ENCODE results near the gene DUSP3. TPM values are rescaled to one million over a fixed set of nuclear protein-coding genes. Genes with fewer than 3 reads are reported as not detected.

DUSP3 gene
- total and polyA plus RNA-seq, 4 donors, result 40.3 to 49.0 (median 41.5) TPM

GRCh38 chr17:43766413-43767052 is 12.2 kb downstream of the DUSP3 start:
- Histone ChIP-seq H3K27ac (ENCODE audit: low read depth, low read length) (no peak overlapping the region), H3K4me1 (ENCODE audit: control insufficient read depth, insufficient read depth, low read length) (peaks cover 4% of the 10 kb centered on the region), H3K36me3 (ENCODE audit: control insufficient read depth, insufficient read depth, low read length) (peaks cover 30% of the 10 kb centered on the region), H3K9me3 (ENCODE audit: control insufficient read depth, insufficient read depth, low read length) (no peaks in the 10 kb centered on the region), H3K4me3 (ENCODE audit: low read depth, low read length) (no peak overlapping the region), H3K27me3 (ENCODE audit: control insufficient read depth, insufficient read depth, low read length) (no peaks in the 10 kb centered on the region)
- WGBS (ENCODE audit: insufficient coverage), result 55% methylated on average over 2 of the region's 7 CpGs
- DNase-seq (ENCODE audit: low read depth in 4 of 6, low spot score in 6 of 6), result peak in 5 of 6 donors; percentile 45 to 89 (median 62)

GRCh38 chr17:43760254-43760852 is 18.4 kb downstream of the DUSP3 start:
- peaks cover 10% of the 10 kb centered on the region for H3K4me1 ChIP-seq (ENCODE audit: control insufficient read depth, insufficient read depth, low read length)
- H3K36me3 ChIP-seq (ENCODE audit: control insufficient read depth, insufficient read depth, low read length), result no peaks in the 10 kb centered on the region
- H3K27ac ChIP-seq (ENCODE audit: low read depth, low read length), result no peak overlapping the region
- no peak overlapping the region for H3K4me3 ChIP-seq (ENCODE audit: low read depth, low read length)
- peak; percentile 78 to 98 (median 88) for DNase-seq (ENCODE audit: low read depth in 4 of 6, low spot score in 6 of 6)
- WGBS (ENCODE audit: insufficient coverage), result 0% methylated on average over 3 of the region's 10 CpGs
- H3K27me3 ChIP-seq (ENCODE audit: control insufficient read depth, insufficient read depth, low read length), result peaks cover 28% of the 10 kb centered on the region
- no peaks in the 10 kb centered on the region for H3K9me3 ChIP-seq (ENCODE audit: control insufficient read depth, insufficient read depth, low read length)

GRCh38 chr17:43759836-43760235 is 18.9 kb downstream of the DUSP3 start:
- DNase-seq (ENCODE audit: low read depth in 4 of 6, low spot score in 6 of 6), result peak in 1 of 6 donors; percentile 4
- H3K9me3 ChIP-seq (ENCODE audit: control insufficient read depth, insufficient read depth, low read length), result no peaks in the 10 kb centered on the region
- H3K4me1 ChIP-seq (ENCODE audit: control insufficient read depth, insufficient read depth, low read length), result peaks cover 15% of the 10 kb centered on the region
- H3K27ac ChIP-seq (ENCODE audit: low read depth, low read length), result no peak overlapping the region
- WGBS (ENCODE audit: insufficient coverage), result 38% methylated on average over 7 of the region's 7 CpGs
- H3K27me3 ChIP-seq (ENCODE audit: control insufficient read depth, insufficient read depth, low read length), result peaks cover 32% of the 10 kb centered on the region
- no peaks in the 10 kb centered on the region for H3K36me3 ChIP-seq (ENCODE audit: control insufficient read depth, insufficient read depth, low read length)
- no peak overlapping the region for H3K4me3 ChIP-seq (ENCODE audit: low read depth, low read length)

- no peaks in the 10 kb centered on the region for H3K36me3 ChIP-seq (ENCODE audit: control insufficient read depth, insufficient read depth, low read length)
- H3K27me3 ChIP-seq (ENCODE audit: control insufficient read depth, insufficient read depth, low read length), result peaks cover 35% of the 10 kb centered on the region
- DNase-seq (ENCODE audit: low read depth in 4 of 6, low spot score in 6 of 6), result no peak
- H3K4me1 ChIP-seq (ENCODE audit: control insufficient read depth, insufficient read depth, low read length), result peaks cover 16% of the 10 kb centered on the region
- no peak within 1 kb of the TSS for H3K27ac ChIP-seq (ENCODE audit: low read depth, low read length)
- no peak within 1 kb of the TSS for H3K4me3 ChIP-seq (ENCODE audit: low read depth, low read length)
- no peaks in the 10 kb centered on the region for H3K9me3 ChIP-seq (ENCODE audit: control insufficient read depth, insufficient read depth, low read length)
- 76% methylated on average over 22 of the region's 24 CpGs for WGBS (ENCODE audit: insufficient coverage)
Observed at GRCh38 chr17:43758497-43759174, 20.1 kb downstream of the DUSP3 start, which contains the start of gene SOST. TSS of gene SOST (minus strand) at chr17:43758791. CDS start at chr17:43758741, 50 bp downstream.

GRCh38 chr17:43758086-43758485 is 20.7 kb downstream of the DUSP3 start:
- WGBS (ENCODE audit: insufficient coverage), result 74% methylated on average over 4 of the region's 6 CpGs
- Histone ChIP-seq H3K4me1 (ENCODE audit: control insufficient read depth, insufficient read depth, low read length) (peaks cover 16% of the 10 kb centered on the region), H3K4me3 (ENCODE audit: low read depth, low read length) (no peak overlapping the region), H3K36me3 (ENCODE audit: control insufficient read depth, insufficient read depth, low read length) (no peaks in the 10 kb centered on the region), H3K9me3 (ENCODE audit: control insufficient read depth, insufficient read depth, low read length) (no peaks in the 10 kb centered on the region), H3K27ac (ENCODE audit: low read depth, low read length) (no peak overlapping the region), H3K27me3 (ENCODE audit: control insufficient read depth, insufficient read depth, low read length) (peaks cover 35% of the 10 kb centered on the region)
- DNase-seq (ENCODE audit: low read depth in 4 of 6, low spot score in 6 of 6), result no peak

- WGBS (ENCODE audit: insufficient coverage), result 88% methylated on average over 7 of the region's 8 CpGs
- DNase-seq (ENCODE audit: low read depth in 4 of 6, low spot score in 6 of 6), result no peak
- Histone ChIP-seq H3K9me3 (ENCODE audit: control insufficient read depth, insufficient read depth, low read length) (no peaks in the 10 kb centered on the region), H3K36me3 (ENCODE audit: control insufficient read depth, insufficient read depth, low read length) (no peaks in the 10 kb centered on the region), H3K27me3 (ENCODE audit: control insufficient read depth, insufficient read depth, low read length) (peaks cover 35% of the 10 kb centered on the region), H3K27ac (ENCODE audit: low read depth, low read length) (no peak overlapping the region), H3K4me3 (ENCODE audit: low read depth, low read length) (no peak overlapping the region), H3K4me1 (ENCODE audit: control insufficient read depth, insufficient read depth, low read length) (peaks cover 16% of the 10 kb centered on the region)
Observed at GRCh38 chr17:43757171-43757660, 21.6 kb downstream of the DUSP3 start.

GRCh38 chr17:43756201-43756600 is 22.6 kb downstream of the DUSP3 start:
- Histone ChIP-seq H3K4me3 (ENCODE audit: low read depth, low read length) (no peak overlapping the region), H3K27me3 (ENCODE audit: control insufficient read depth, insufficient read depth, low read length) (peaks cover 35% of the 10 kb centered on the region), H3K36me3 (ENCODE audit: control insufficient read depth, insufficient read depth, low read length) (no peaks in the 10 kb centered on the region), H3K9me3 (ENCODE audit: control insufficient read depth, insufficient read depth, low read length) (no peaks in the 10 kb centered on the region), H3K4me1 (ENCODE audit: control insufficient read depth, insufficient read depth, low read length) (peaks cover 16% of the 10 kb centered on the region), H3K27ac (ENCODE audit: low read depth, low read length) (no peak overlapping the region)
- DNase-seq (ENCODE audit: low read depth in 4 of 6, low spot score in 6 of 6), result peak in 1 of 6 donors; percentile 6
- WGBS (ENCODE audit: insufficient coverage), result 67% methylated on average over 1 of the region's 6 CpGs

- H3K9me3 ChIP-seq (ENCODE audit: control insufficient read depth, insufficient read depth, low read length), result no peaks in the 10 kb centered on the region
- peak in 2 of 6 donors; percentile 47 to 79 for DNase-seq (ENCODE audit: low read depth in 4 of 6, low spot score in 6 of 6)
- peaks cover 35% of the 10 kb centered on the region for H3K27me3 ChIP-seq (ENCODE audit: control insufficient read depth, insufficient read depth, low read length)
- H3K27ac ChIP-seq (ENCODE audit: low read depth, low read length), result no peak overlapping the region
- no peaks in the 10 kb centered on the region for H3K36me3 ChIP-seq (ENCODE audit: control insufficient read depth, insufficient read depth, low read length)
- H3K4me3 ChIP-seq (ENCODE audit: low read depth, low read length), result no peak overlapping the region
- 2% methylated on average over 60 of the region's 60 CpGs for WGBS (ENCODE audit: insufficient coverage)
- H3K4me1 ChIP-seq (ENCODE audit: control insufficient read depth, insufficient read depth, low read length), result peaks cover 16% of the 10 kb centered on the region
Observed at GRCh38 chr17:43755389-43755875, 23.3 kb downstream of the DUSP3 start.

GRCh38 chr17:43754947-43755346 is 23.8 kb downstream of the DUSP3 start:
- 18% methylated on average over 19 of the region's 21 CpGs for WGBS (ENCODE audit: insufficient coverage)

More at GRCh38 chr17:43754947-43755346, 23.8 kb downstream of the DUSP3 start:
- peaks cover 12% of the 10 kb centered on the region for H3K4me1 ChIP-seq (ENCODE audit: control insufficient read depth, insufficient read depth, low read length)
- no peak overlapping the region for H3K27ac ChIP-seq (ENCODE audit: low read depth, low read length)
- no peak overlapping the region for H3K4me3 ChIP-seq (ENCODE audit: low read depth, low read length)
- no peaks in the 10 kb centered on the region for H3K9me3 ChIP-seq (ENCODE audit: control insufficient read depth, insufficient read depth, low read length)
- DNase-seq (ENCODE audit: low read depth in 4 of 6, low spot score in 6 of 6), result no peak
- H3K36me3 ChIP-seq (ENCODE audit: control insufficient read depth, insufficient read depth, low read length), result no peaks in the 10 kb centered on the region
- H3K27me3 ChIP-seq (ENCODE audit: control insufficient read depth, insufficient read depth, low read length), result peaks cover 34% of the 10 kb centered on the region

Measured in spinal cord (tissue), 10 donors.